SU-DHL-6 (cell line): Measurements from ENCODE around the gene SH2D1B.

Experiments used
- CTCF ChIP-seq: fragments of 200-600 bp; sonication (generic); IDR thresholded peaks from one replicate; pipeline ENCODE4 v1.5.1; 2017; ENCODE audit warnings: antibody characterized with exemption, mild to moderate bottlenecking, low read length, moderate library complexity; ENCODE audit not compliant: insufficient read depth, poor library complexity, severe bottlenecking
- EZH2phosphoT487 ChIP-seq: fragments of 200-600 bp; sonication (generic), shearing (Covaris generic); conservative IDR thresholded peaks from 2 replicates; pipeline ENCODE4 v1.6.1; 2018; ENCODE audit warnings: mild to moderate bottlenecking, antibody characterized with exemption, low read length, moderate library complexity, mixed read lengths

GRCh38 chr1:162446946-162447345 lies 35.0 kb upstream of the SH2D1B start:
- TF ChIP-seq CTCF = no peak
- TF ChIP-seq EZH2phosphoT487 = no peak
